Neuronal stem cell (in vitro differentiated cells): ENCODE measurements around the gene KLC4.

ENCODE experiments used
- DNase-seq: peaks from one replicate; pipeline ENCODE4 v3.0.0-alpha.2; 2013; ENCODE audit warnings: low spot score
- H2AFZ ChIP-seq: one replicate; pipeline ENCODE4 v1.6.1; 2013; ENCODE audit warnings: mild to moderate bottlenecking, low read length, inconsistent platforms
- H2AK5ac ChIP-seq: 2 replicates; pipeline ENCODE4 v1.6.1; 2013; ENCODE audit warnings: low read depth, mild to moderate bottlenecking, inconsistent platforms, low read length, moderate library complexity, mixed read lengths
- H2BK120ac ChIP-seq: 2 replicates; pipeline ENCODE4 v1.6.1; 2013; ENCODE audit warnings: low read depth, mild to moderate bottlenecking, inconsistent platforms, low read length, moderate library complexity, mixed read lengths
- H2BK12ac ChIP-seq: one replicate; pipeline ENCODE4 v1.6.1; 2013; ENCODE audit warnings: low read length, inconsistent platforms
- H2BK15ac ChIP-seq: 2 replicates; pipeline ENCODE4 v1.6.1; 2013; ENCODE audit warnings: mild to moderate bottlenecking, low read length, inconsistent platforms, mixed read lengths
- H2BK5ac ChIP-seq: one replicate; pipeline ENCODE4 v1.6.1; 2013; ENCODE audit warnings: inconsistent platforms, mild to moderate bottlenecking, low read length, moderate library complexity
- H3K14ac ChIP-seq: one replicate; pipeline ENCODE4 v1.6.1; 2013; ENCODE audit warnings: low read length, inconsistent platforms
- H3K18ac ChIP-seq: 2 replicates; pipeline ENCODE4 v1.6.1; 2013; ENCODE audit warnings: low read length, inconsistent platforms
- H3K23ac ChIP-seq: 2 replicates; pipeline ENCODE4 v1.6.1; 2013; ENCODE audit warnings: low read depth, mild to moderate bottlenecking, mixed read lengths, low read length, inconsistent platforms; ENCODE audit not compliant: poor library complexity
- H3K27ac ChIP-seq: replicated peaks from 3 replicates; pipeline ENCODE4 v1.5.1; 2013; ENCODE audit warnings: low read length, inconsistent platforms
- H3K27me3 ChIP-seq, 3 experiments: 2 replicates each; pipeline ENCODE4 v1.6.1; 2013; ENCODE audit warnings: low read length in 3 of 3, mild to moderate bottlenecking in 2 of 3, inconsistent platforms in 1 of 3, low read depth in 1 of 3, mixed read lengths in 1 of 3, moderate library complexity in 1 of 3; ENCODE audit not compliant: control insufficient read depth in 3 of 3, insufficient read depth in 3 of 3
- H3K36me3 ChIP-seq, 2 donors: replicated peaks in 1 of 2; 2 replicates each; pipeline ENCODE4 v1.6.1; 2013; ENCODE audit warnings: low read length in 2 of 2; ENCODE audit not compliant: control insufficient read depth in 2 of 2, insufficient read depth in 2 of 2
- H3K4ac ChIP-seq: 2 replicates; pipeline ENCODE4 v1.6.1; 2013; ENCODE audit warnings: inconsistent platforms, mild to moderate bottlenecking, low read length, moderate library complexity
- H3K4me1 ChIP-seq, 2 donors: 1 replicate in 1 of 2; 2 replicates in 1 of 2; pipeline ENCODE4 v1.6.1; 2013; ENCODE audit warnings: low read length in 2 of 2, low read depth in 1 of 2; ENCODE audit not compliant: control insufficient read depth in 2 of 2, insufficient read depth in 1 of 2
- H3K4me2 ChIP-seq: one replicate; pipeline ENCODE4 v1.6.1; 2013; ENCODE audit warnings: mild to moderate bottlenecking, low read length, inconsistent platforms; ENCODE audit not compliant: insufficient read depth, poor library complexity, severe bottlenecking
- H3K4me3 ChIP-seq, 2 donors: 2 replicates each; pipeline ENCODE4 v1.5.1; 2013; ENCODE audit warnings: low read length in 2 of 2, mild to moderate bottlenecking in 2 of 2, inconsistent platforms in 1 of 2, moderate library complexity in 1 of 2
- H3K79me1 ChIP-seq: one replicate; pipeline ENCODE4 v1.6.1; 2013; ENCODE audit warnings: low read depth, mild to moderate bottlenecking, inconsistent platforms, low read length, moderate library complexity
- H3K9ac ChIP-seq: one replicate; pipeline ENCODE4 v1.6.1; 2013; ENCODE audit warnings: mild to moderate bottlenecking, low read depth, low read length, inconsistent platforms; ENCODE audit not compliant: poor library complexity
- H3K9me3 ChIP-seq, 2 donors: replicated peaks in 1 of 2; 2 replicates each; pipeline versions ENCODE3 to v1.6.1; 2013; ENCODE audit warnings: low read length in 2 of 2, mild to moderate bottlenecking in 2 of 2, inconsistent platforms in 1 of 2, low read depth in 1 of 2, mixed read lengths in 1 of 2, moderate library complexity in 1 of 2; ENCODE audit not compliant: control insufficient read depth in 2 of 2, insufficient read depth in 1 of 2
- H4K8ac ChIP-seq: one replicate; pipeline ENCODE4 v1.6.1; 2013; ENCODE audit warnings: low read depth, mild to moderate bottlenecking, inconsistent platforms, low read length, moderate library complexity
- H4K91ac ChIP-seq: one replicate; pipeline ENCODE4 v1.6.1; 2013; ENCODE audit warnings: low read length, low read depth, mild to moderate bottlenecking, inconsistent platforms; ENCODE audit not compliant: poor library complexity
- WGBS, 2 donors: extraction: QIAGEN DNeasy Blood & Tissue Kit; methylation state at CpG; one replicate each; pipeline ENCODE4 v1.1.7; 2013; ENCODE audit warnings: missing lambda C conversion rate in 2 of 2, mixed read lengths in 1 of 2; ENCODE audit not compliant: insufficient read length in 2 of 2, insufficient replicate concordance in 1 of 2; ENCODE audit errors: extremely low coverage in 2 of 2; 5-methylcytosine and 5-hydroxymethylcytosine counted together

Gene KLC4

GRCh38 chr6:43122146-43122545 is 62.7 kb downstream of the KLC4 start:
- DNase-seq: no peak
- Histone ChIP-seq H2AFZ (no peak overlapping the region), H3K27ac (no peak overlapping the region), H3K4me3 (no peak overlapping the region), H3K4ac (no peak overlapping the region), H3K4me1 (peaks cover 5 to 20% of the 10 kb centered on the region in 2 donors), H3K14ac (no peak overlapping the region), H3K27me3 (no peaks in the 10 kb centered on the region), H3K36me3 (no peaks in the 10 kb centered on the region), H2BK12ac (no peak overlapping the region), H2BK15ac (no peak overlapping the region), H3K18ac (peak overlapping the region; percentile 30), H3K23ac (no peak overlapping the region), H2BK5ac (no peak overlapping the region), H3K4me2 (no peak overlapping the region), H3K9me3 (no peaks in the 10 kb centered on the region), H4K8ac (no peak overlapping the region), H4K91ac (no peak overlapping the region), H3K79me1 (peaks cover 13% of the 10 kb centered on the region), H2AK5ac (no peak overlapping the region), H2BK120ac (no peak overlapping the region), H3K9ac (no peak overlapping the region)
- no CpG with 5 or more reads among the region's 2 CpGs for WGBS, 2 donors

DNA sequence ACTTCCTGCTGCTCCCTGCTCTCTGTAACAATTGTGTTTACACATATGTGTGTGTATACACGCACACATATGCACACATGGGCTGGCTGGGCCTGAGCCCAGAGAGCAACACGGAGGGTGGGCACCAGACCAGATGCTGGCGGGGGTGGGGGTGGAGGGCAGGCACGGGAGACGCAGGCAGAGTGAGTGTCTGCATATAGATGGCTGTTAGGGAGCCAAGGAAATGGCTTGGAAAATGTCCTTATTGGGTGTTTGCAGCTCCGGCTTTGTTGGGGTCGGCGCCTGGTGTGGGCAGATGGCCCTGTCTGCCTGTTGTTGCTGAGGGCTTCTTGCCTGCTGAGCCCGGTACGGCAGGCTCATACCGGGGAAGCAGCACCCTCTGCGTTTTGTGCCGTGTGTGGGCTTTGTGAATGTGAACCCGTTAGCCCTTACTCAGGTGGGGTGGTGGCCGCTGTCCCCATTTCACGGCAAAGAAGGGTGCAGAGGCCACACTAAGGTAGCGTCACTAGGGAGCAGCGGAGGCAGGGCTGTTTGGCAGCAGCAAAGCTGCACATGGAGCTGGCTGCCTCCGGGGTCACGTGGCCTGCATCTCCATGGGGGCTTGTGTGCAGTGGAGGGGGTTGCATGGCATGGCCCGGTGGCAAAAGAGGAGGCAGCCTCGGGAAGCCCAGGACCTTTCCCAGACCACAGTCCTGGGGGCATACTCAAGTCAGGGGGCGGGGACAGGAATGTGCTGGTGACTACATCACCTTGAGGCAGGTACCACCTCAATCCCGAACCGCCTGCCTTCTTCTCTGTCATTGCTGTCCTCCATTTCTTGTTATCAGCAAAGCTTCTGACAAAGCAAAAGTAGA is 64.3 kb downstream of the KLC4 start:
- H3K27me3 ChIP-seq: no peaks in the 10 kb centered on the region
- WGBS, 2 donors: no CpG with 5 or more reads among the region's 25 CpGs
- H3K14ac ChIP-seq: peak overlapping the region; percentile 90
- H3K9ac ChIP-seq: peak overlapping the region; percentile 86
- H3K9me3 ChIP-seq: no peaks in the 10 kb centered on the region
- peak overlapping the region; percentile 20 for H3K18ac ChIP-seq
- no peak overlapping the region for H3K4me3 ChIP-seq
- no peak overlapping the region for H2AFZ ChIP-seq
- peak overlapping the region; percentile 30 for H2BK15ac ChIP-seq
- no peak overlapping the region for H3K27ac ChIP-seq
- no peak overlapping the region for H2BK5ac ChIP-seq
- H3K4ac ChIP-seq: peak overlapping the region; percentile 69
- peaks cover 14% of the 10 kb centered on the region for H3K79me1 ChIP-seq
- H2AK5ac ChIP-seq: peak overlapping the region; percentile 53
- H3K4me2 ChIP-seq: no peak overlapping the region
- H4K91ac ChIP-seq: no peak overlapping the region
- no peak overlapping the region for H2BK12ac ChIP-seq
- H4K8ac ChIP-seq: no peak overlapping the region
- H3K36me3 ChIP-seq: no peaks in the 10 kb centered on the region
- peak overlapping the region; percentile 10 for H3K23ac ChIP-seq
- DNase-seq: no peak
- H2BK120ac ChIP-seq: no peak overlapping the region
- H3K4me1 ChIP-seq: peaks cover 5 to 20% of the 10 kb centered on the region in 2 donors

DNA sequence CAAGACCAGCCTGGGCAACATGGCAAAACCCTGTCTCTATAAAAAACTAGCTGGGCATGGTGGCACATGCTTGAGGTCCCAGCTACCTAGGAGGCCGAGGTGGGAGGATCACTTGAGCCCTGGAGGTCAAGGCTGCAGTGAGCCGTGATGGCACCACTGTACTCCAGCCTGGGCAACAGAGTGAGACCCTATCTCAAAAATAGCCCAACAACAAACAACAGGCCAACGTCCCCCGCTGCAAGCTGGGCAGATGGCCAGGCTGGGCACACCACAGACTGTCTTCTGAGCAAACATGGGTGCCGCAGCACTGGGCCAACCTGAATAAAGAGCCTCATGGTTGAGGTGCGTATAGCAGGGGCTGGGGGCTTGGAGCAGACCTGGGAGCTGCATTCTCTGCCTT is 65.0 kb downstream of the KLC4 start:
- Histone ChIP-seq H3K4me3 (no peak overlapping the region), H3K14ac (no peak overlapping the region), H2BK15ac (no peak overlapping the region), H2BK12ac (no peak overlapping the region), H2BK5ac (no peak overlapping the region), H3K79me1 (peaks cover 18% of the 10 kb centered on the region), H3K27ac (no peak overlapping the region), H3K23ac (no peak overlapping the region), H2AK5ac (no peak overlapping the region), H3K36me3 (peaks cover 0 to 2% of the 10 kb centered on the region in 2 donors), H2BK120ac (no peak overlapping the region), H3K4ac (no peak overlapping the region), H3K18ac (peak overlapping the region; percentile 83), H4K8ac (no peak overlapping the region), H4K91ac (no peak overlapping the region), H3K9ac (no peak overlapping the region), H2AFZ (no peak overlapping the region), H3K4me2 (no peak overlapping the region), H3K4me1 (peaks cover 5 to 20% of the 10 kb centered on the region in 2 donors), H3K9me3 (no peaks in the 10 kb centered on the region), H3K27me3 (no peaks in the 10 kb centered on the region)
- no peak for DNase-seq
- WGBS, 2 donors: no CpG with 5 or more reads among the region's 6 CpGs
